Naive thymus-derived CD4-positive, alpha-beta T cell (primary cell): ENCODE data around the gene ITGAL. TPM values are rescaled to one million over a fixed set of nuclear protein-coding genes. Genes with fewer than 3 reads are reported as not detected.

Experiments used
- ATAC-seq: fragments of 150-1000 bp; cut with Tn5 transposase; 2 replicates; pipeline ENCODE4 v1.10.0; 2021; ENCODE audit warnings: mild to moderate bottlenecking, moderate library complexity
- CTCF ChIA-PET: fragments of 350-600 bp; sonication (Branson Sonifier 250); formaldehyde crosslinking; loops from one replicate; lab custom pipeline; 2021; ENCODE audit warnings: antibody characterized with exemption; lab: Charles Lee
- POLR2A ChIA-PET: fragments of 350-600 bp; sonication (Branson Sonifier 250); formaldehyde crosslinking; loops from one replicate; lab custom pipeline; 2021; ENCODE audit warnings: antibody characterized with exemption, inconsistent platforms; lab: Charles Lee
- DNase-seq, 9 donors: peaks; one replicate each; pipeline versions ENCODE4 v3.0.0 to v3.0.0-alpha.2; 2020 to 2022; ENCODE audit warnings: mixed read lengths in 1 of 9
- H3K27ac ChIP-seq: one replicate; pipeline ENCODE4 v1.7.0; 2013; ENCODE audit warnings: mild to moderate bottlenecking, low read depth, low read length, moderate library complexity
- H3K27me3 ChIP-seq, 2 donors: one replicate each; pipeline ENCODE4 v1.7.0; 2013; ENCODE audit warnings: low read length in 2 of 2, mild to moderate bottlenecking in 2 of 2, moderate library complexity in 2 of 2; ENCODE audit not compliant: control insufficient read depth in 2 of 2, insufficient read depth in 2 of 2
- H3K36me3 ChIP-seq, 3 experiments: 1 replicate in 2 of 3; 2 replicates in 1 of 3; pipeline ENCODE4 v1.7.0; 2013; ENCODE audit warnings: low read length in 3 of 3, mild to moderate bottlenecking in 3 of 3, moderate library complexity in 1 of 3; ENCODE audit not compliant: insufficient read depth in 3 of 3, control insufficient read depth in 2 of 3
- H3K4me1 ChIP-seq, 2 donors: one replicate each; pipeline ENCODE4 v1.7.0; 2013; ENCODE audit warnings: low read length in 2 of 2, mild to moderate bottlenecking in 2 of 2, moderate library complexity in 1 of 2; ENCODE audit not compliant: control insufficient read depth in 2 of 2, insufficient read depth in 2 of 2
- H3K4me3 ChIP-seq: 2 replicates; pipeline ENCODE4 v1.7.0; 2013; ENCODE audit warnings: mild to moderate bottlenecking, low read length
- H3K9me3 ChIP-seq, 3 experiments: 1 replicate in 2 of 3; 2 replicates in 1 of 3; pipeline ENCODE4 v1.7.0; 2013; ENCODE audit warnings: low read length in 3 of 3; ENCODE audit not compliant: control insufficient read depth in 2 of 3
- H3K27ac Mint-ChIP-seq, 9 donors: one replicate each; pipeline ENCODE4 v1.8.0; 2020 to 2022; ENCODE audit warnings: mixed read lengths in 9 of 9, mild to moderate bottlenecking in 8 of 9, moderate library complexity in 5 of 9, inconsistent platforms in 2 of 9
- H3K27me3 Mint-ChIP-seq, 5 donors: one replicate each; pipeline ENCODE4 v1.8.0; 2021 to 2022; ENCODE audit warnings: mixed read lengths in 5 of 5, mild to moderate bottlenecking in 1 of 5
- H3K36me3 Mint-ChIP-seq, 5 donors: one replicate each; pipeline ENCODE4 v1.8.0; 2020 to 2022; ENCODE audit warnings: mixed read lengths in 5 of 5, mild to moderate bottlenecking in 3 of 5, inconsistent platforms in 1 of 5
- H3K4me1 Mint-ChIP-seq, 7 donors: one replicate each; pipeline ENCODE4 v1.8.0; 2020 to 2022; ENCODE audit warnings: mixed read lengths in 7 of 7, mild to moderate bottlenecking in 3 of 7, inconsistent platforms in 1 of 7
- H3K4me3 Mint-ChIP-seq, 10 donors: one replicate each; pipeline ENCODE4 v1.8.0; 2020 to 2022; ENCODE audit warnings: mild to moderate bottlenecking in 10 of 10, mixed read lengths in 10 of 10, moderate library complexity in 6 of 10, inconsistent platforms in 2 of 10
- H3K9me3 Mint-ChIP-seq, 11 donors: one replicate each; pipeline ENCODE4 v1.8.0; 2020 to 2022; ENCODE audit warnings: mixed read lengths in 11 of 11, mild to moderate bottlenecking in 4 of 11, inconsistent platforms in 1 of 11, moderate library complexity in 1 of 11
- intact Hi-C, 2 donors: fragments of 100-400 bp; cut with micrococcal nuclease; formaldehyde crosslinking; loops; one replicate each; pipeline ENCODE4 v1.15.1; 2023
- polyA plus RNA-seq, 2 donors: library from polyadenylated mRNA; unstranded; fragments of 300-500 nt; fragmentation: Illumina TruSeq; gene quantifications; one replicate each; pipeline ENCODE4 v1.2.3, GENCODE V29; 2021
- total RNA-seq, 6 experiments: library from RNA in 5 of 6; stranded (reverse) in 5 of 6; gene quantifications; 1 replicate in 5 of 6; 2 replicates in 1 of 6; pipeline ENCODE4 v1.2.3 and lab custom pipeline; 2021 to 2026

ITGAL gene
- total and polyA plus RNA-seq, 7 experiments from 2014 or later = 110 to 629 (median 411) TPM

- H3K27ac Mint-ChIP-seq = peak overlapping the region; percentile 59 to 92 (median 81)
- ChIA-PET POLR2A (interaction anchor here (0.6 to 7.6 kb wide), 10 partner anchors 10 to 339 kb away, joined by 3 to 149 read pairs (median 5); partner anchors contain the start of genes DCTPP1, PRR14, ZNF688 and ZNF747), CTCF (no interaction called here)
- peaks cover 0 to 6% (median 0%) of the 10 kb centered on the region in 3 experiments for H3K36me3 ChIP-seq
- H3K27me3 ChIP-seq = no peaks in the 10 kb centered on the region
- intact Hi-C loops = no loop called here
- peak in 2 of 9 donors; percentile 18 to 41 for DNase-seq
- H3K4me3 ChIP-seq = peak overlapping the region; percentile 51
- H3K27ac ChIP-seq = peak overlapping the region; percentile 67
- H3K36me3 Mint-ChIP-seq = peaks cover 0 to 2% (median 0%) of the 10 kb centered on the region in 5 donors
- H3K4me1 ChIP-seq = peaks cover 7 to 10% of the 10 kb centered on the region in 2 donors
- ATAC-seq = no peak
- H3K4me1 Mint-ChIP-seq = peaks cover 17 to 43% (median 25%) of the 10 kb centered on the region in 7 donors
- H3K9me3 ChIP-seq = no peaks in the 10 kb centered on the region
- peak overlapping the region; percentile 77 to 87 (median 84) for H3K4me3 Mint-ChIP-seq
- H3K9me3 Mint-ChIP-seq = peaks cover 0 to 2% (median 0%) of the 10 kb centered on the region in 11 donors
- H3K27me3 Mint-ChIP-seq = no peaks in the 10 kb centered on the region
Measured at GRCh38 chr16:30561089-30561816, 88.7 kb downstream of the ITGAL start.

GRCh38 chr16:30562021-30562420 lies 89.5 kb downstream of the ITGAL start:
- H3K27ac ChIP-seq = peak overlapping the region; percentile 67
- Mint-ChIP-seq H3K9me3 (peaks cover 0 to 2% (median 0%) of the 10 kb centered on the region in 11 donors), H3K27ac (peak overlapping the region in 6 of 9 donors; percentile 52 to 92 (median 81)), H3K27me3 (no peaks in the 10 kb centered on the region), H3K36me3 (no peaks in the 10 kb centered on the region), H3K4me1 (peaks cover 14 to 44% (median 30%) of the 10 kb centered on the region in 7 donors), H3K4me3 (peak overlapping the region in 9 of 10 donors; percentile 77 to 87 (median 84))
- intact Hi-C loops = no loop called here
- CTCF ChIA-PET = no interaction called here
- H3K4me3 ChIP-seq = no peak overlapping the region
- no peaks in the 10 kb centered on the region for H3K27me3 ChIP-seq
- DNase-seq = no peak
- POLR2A ChIA-PET = interaction anchor here (0.6 to 7.6 kb wide), 9 partner anchors 9 to 338 kb away, joined by 3 to 149 read pairs (median 5); partner anchors contain the start of genes DCTPP1, PRR14, ZNF688 and ZNF747
- no peaks in the 10 kb centered on the region for H3K9me3 ChIP-seq
- peaks cover 0 to 5% (median 0%) of the 10 kb centered on the region in 3 experiments for H3K36me3 ChIP-seq
- no peak for ATAC-seq
- H3K4me1 ChIP-seq = peaks cover 5 to 10% of the 10 kb centered on the region in 2 donors

- H3K4me1 ChIP-seq = peaks cover 27 to 35% of the 10 kb centered on the region in 2 donors
- H3K4me3 ChIP-seq = no peak overlapping the region
- H3K9me3 ChIP-seq = no peaks in the 10 kb centered on the region
- no peak overlapping the region for H3K27ac ChIP-seq
- H3K27me3 ChIP-seq = no peaks in the 10 kb centered on the region
- ATAC-seq = no peak
- intact Hi-C loops = no loop called here
- peaks cover 0 to 2% (median 0%) of the 10 kb centered on the region in 11 donors for H3K9me3 Mint-ChIP-seq
- DNase-seq = no peak
- H3K27me3 Mint-ChIP-seq = no peaks in the 10 kb centered on the region
- peak overlapping the region in 3 of 9 donors; percentile 31 to 68 (median 45) for H3K27ac Mint-ChIP-seq
- peak overlapping the region in 1 of 10 donors; percentile 49 for H3K4me3 Mint-ChIP-seq
- H3K36me3 Mint-ChIP-seq = peaks cover 0 to 1% (median 0%) of the 10 kb centered on the region in 5 donors
- CTCF ChIA-PET = interaction anchor here (0.6 to 1.9 kb wide), 2 partner anchors 8 to 383 kb away, joined by 3 to 5 read pairs; no protein-coding TSS in a partner anchor
- POLR2A ChIA-PET = interaction anchor here (0.9 to 1.8 kb wide), 4 partner anchors 13 to 132 kb away, joined by 3 to 4 read pairs (median 4); partner anchors contain the start of gene FBRS
- H3K36me3 ChIP-seq = no peaks in the 10 kb centered on the region
- peaks cover 14 to 53% (median 40%) of the 10 kb centered on the region in 7 donors for H3K4me1 Mint-ChIP-seq
Measured at GRCh38 chr16:30565526-30565925, 93.0 kb downstream of the ITGAL start.

GRCh38 chr16:30565984-30566383 lies 93.4 kb downstream of the ITGAL start:
- Mint-ChIP-seq H3K9me3 (peaks cover 0 to 2% (median 0%) of the 10 kb centered on the region in 11 donors), H3K27me3 (no peaks in the 10 kb centered on the region), H3K4me3 (no peak overlapping the region), H3K4me1 (peaks cover 14 to 53% (median 38%) of the 10 kb centered on the region in 7 donors), H3K27ac (peak overlapping the region in 8 of 9 donors; percentile 9 to 99 (median 80)), H3K36me3 (peaks cover 0 to 1% (median 0%) of the 10 kb centered on the region in 5 donors)
- intact Hi-C loops = no loop called here
- Histone ChIP-seq H3K4me1 (peaks cover 32 to 37% of the 10 kb centered on the region in 2 donors), H3K9me3 (no peaks in the 10 kb centered on the region), H3K27me3 (no peaks in the 10 kb centered on the region), H3K27ac (no peak overlapping the region), H3K4me3 (no peak overlapping the region), H3K36me3 (no peaks in the 10 kb centered on the region)
- DNase-seq = no peak
- ChIA-PET POLR2A (interaction anchor here (0.5 to 1.8 kb wide), 6 partner anchors 13 to 172 kb away, joined by 3 to 7 read pairs (median 4); partner anchors contain the start of gene FBRS), CTCF (interaction anchor here (0.6 to 1.9 kb wide), 2 partner anchors 9 to 384 kb away, joined by 3 to 5 read pairs; no protein-coding TSS in a partner anchor)
- ATAC-seq = no peak

- no peaks in the 10 kb centered on the region for H3K27me3 Mint-ChIP-seq
- H3K4me3 Mint-ChIP-seq = peak overlapping the region in 1 of 10 donors; percentile 29
- Histone ChIP-seq H3K27ac (peak overlapping the region; percentile 85), H3K36me3 (no peaks in the 10 kb centered on the region), H3K9me3 (no peaks in the 10 kb centered on the region), H3K27me3 (no peaks in the 10 kb centered on the region), H3K4me1 (peaks cover 31 to 34% of the 10 kb centered on the region in 2 donors), H3K4me3 (no peak overlapping the region)
- DNase-seq = no peak
- peaks cover 0 to 1% (median 0%) of the 10 kb centered on the region in 5 donors for H3K36me3 Mint-ChIP-seq
- H3K4me1 Mint-ChIP-seq = peaks cover 14 to 51% (median 33%) of the 10 kb centered on the region in 7 donors
- CTCF ChIA-PET = interaction anchor here (0.6 to 1.9 kb wide), 2 partner anchors 9 to 102 kb away, joined by 4 to 5 read pairs; no protein-coding TSS in a partner anchor
- intact Hi-C loops = no loop called here
- peaks cover 0 to 2% (median 0%) of the 10 kb centered on the region in 11 donors for H3K9me3 Mint-ChIP-seq
- ATAC-seq = no peak
- H3K27ac Mint-ChIP-seq = peak overlapping the region; percentile 32 to 99 (median 98)
- POLR2A ChIA-PET = interaction anchor here (0.5 to 3.2 kb wide), 7 partner anchors 9 to 184 kb away, joined by 3 to 18 read pairs (median 4); partner anchors contain the start of genes FBRS, SEPTIN1, ZNF747 and ZNF764
Measured at GRCh38 chr16:30566531-30566930, 94.0 kb downstream of the ITGAL start.
